ENCODE results near the gene GPRC5B.

DNA sequence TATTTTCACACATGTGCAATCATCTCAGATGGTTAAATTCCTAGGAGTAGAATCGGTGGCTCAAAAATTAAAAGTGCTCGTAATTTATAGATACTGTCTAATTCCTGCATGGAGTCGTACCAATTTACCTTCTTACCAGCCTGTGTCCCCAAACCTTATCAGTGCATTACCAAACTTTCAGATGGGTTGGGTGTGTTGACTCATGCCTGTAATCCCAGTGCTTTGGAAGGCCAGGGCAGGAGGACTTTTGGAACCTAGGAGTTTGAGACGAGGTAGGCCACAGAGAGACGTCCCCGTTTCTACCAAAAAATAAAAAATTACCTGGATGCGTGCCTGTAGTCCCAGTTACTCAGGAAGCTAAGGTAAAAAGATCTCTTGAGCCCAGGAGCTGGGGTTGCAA lies 34.5 kb upstream of the GPRC5B start:
- TF ChIP-seq, protein P1, sequence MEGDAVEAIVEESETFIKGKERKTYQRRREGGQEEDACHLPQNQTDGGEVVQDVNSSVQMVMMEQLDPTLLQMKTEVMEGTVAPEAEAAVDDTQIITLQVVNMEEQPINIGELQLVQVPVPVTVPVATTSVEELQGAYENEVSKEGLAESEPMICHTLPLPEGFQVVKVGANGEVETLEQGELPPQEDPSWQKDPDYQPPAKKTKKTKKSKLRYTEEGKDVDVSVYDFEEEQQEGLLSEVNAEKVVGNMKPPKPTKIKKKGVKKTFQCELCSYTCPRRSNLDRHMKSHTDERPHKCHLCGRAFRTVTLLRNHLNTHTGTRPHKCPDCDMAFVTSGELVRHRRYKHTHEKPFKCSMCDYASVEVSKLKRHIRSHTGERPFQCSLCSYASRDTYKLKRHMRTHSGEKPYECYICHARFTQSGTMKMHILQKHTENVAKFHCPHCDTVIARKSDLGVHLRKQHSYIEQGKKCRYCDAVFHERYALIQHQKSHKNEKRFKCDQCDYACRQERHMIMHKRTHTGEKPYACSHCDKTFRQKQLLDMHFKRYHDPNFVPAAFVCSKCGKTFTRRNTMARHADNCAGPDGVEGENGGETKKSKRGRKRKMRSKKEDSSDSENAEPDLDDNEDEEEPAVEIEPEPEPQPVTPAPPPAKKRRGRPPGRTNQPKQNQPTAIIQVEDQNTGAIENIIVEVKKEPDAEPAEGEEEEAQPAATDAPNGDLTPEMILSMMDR (IDR thresholded peaks at IDR 0.05), result no peak
- no peak for TF ChIP-seq POLR2A (IDR thresholded peaks at IDR 0.05)

All from uterus (tissue), 2 donors.